Tibial artery (tissue), 4 donors: ENCODE results near the gene PDE3B.
"Not testable (repeated sequence)": the region's sequence is repeated elsewhere in the genome, so short reads cannot be mapped to it uniquely, and the experiment has no call there.

Experiments used
- DNase-seq, 2 donors: peaks; one replicate each; pipeline ENCODE4 v3.0.0-alpha.2; 2019
- H3K27ac ChIP-seq, 2 donors: fragments of 200-600 bp; sonication (generic) in 1 of 2; 1 replicate in 1 of 2; 2 replicates in 1 of 2; pipeline ENCODE4 v1.5.1; 2018 to 2019; ENCODE audit warnings: mild to moderate bottlenecking in 1 of 2
- H3K27me3 ChIP-seq, 2 donors: fragments of 200-600 bp; sonication (generic) in 1 of 2; one replicate each; pipeline versions ENCODE4 v1.5.1 to v1.6.0; 2016 to 2019
- H3K36me3 ChIP-seq, 3 donors: fragments of 200-600 bp; sonication (generic) in 2 of 3; one replicate each; pipeline ENCODE4 v1.5.1; 2016 to 2019; ENCODE audit warnings: mild to moderate bottlenecking in 2 of 3
- H3K4me1 ChIP-seq, 4 donors: fragments of 200-600 bp; sonication (generic) in 2 of 4; 1 replicate in 3 of 4; 2 replicates in 1 of 4; pipeline ENCODE4 v1.5.1; 2016 to 2019
- H3K4me3 ChIP-seq, 2 donors: fragments of 200-600 bp; sonication (generic) in 1 of 2; 1 replicate in 1 of 2; 2 replicates in 1 of 2; pipeline ENCODE4 v1.5.1; 2018 to 2019; ENCODE audit warnings: mild to moderate bottlenecking in 2 of 2
- H3K9me3 ChIP-seq, 3 donors: fragments of 200-600 bp; sonication (generic) in 1 of 3; one replicate each; pipeline ENCODE4 v1.5.1; 2016 to 2019
- CTCF ChIP-seq, 2 experiments: fragments of 200-600 bp in 1 of 2; fragments of 450-650 bp in 1 of 2; IDR thresholded peaks; one replicate each; pipeline ENCODE4 v1.5.1; 2017 to 2019; ENCODE audit warnings: antibody characterized with exemption in 2 of 2, mild to moderate bottlenecking in 1 of 2, moderate library complexity in 1 of 2
- intact Hi-C: fragments of 100-400 bp; cut with DNase I; formaldehyde crosslinking; loops from one replicate; pipeline ENCODE4 v1.15.0; 2023; ENCODE audit warnings: low total_unique reads

PDE3B gene

DNA sequence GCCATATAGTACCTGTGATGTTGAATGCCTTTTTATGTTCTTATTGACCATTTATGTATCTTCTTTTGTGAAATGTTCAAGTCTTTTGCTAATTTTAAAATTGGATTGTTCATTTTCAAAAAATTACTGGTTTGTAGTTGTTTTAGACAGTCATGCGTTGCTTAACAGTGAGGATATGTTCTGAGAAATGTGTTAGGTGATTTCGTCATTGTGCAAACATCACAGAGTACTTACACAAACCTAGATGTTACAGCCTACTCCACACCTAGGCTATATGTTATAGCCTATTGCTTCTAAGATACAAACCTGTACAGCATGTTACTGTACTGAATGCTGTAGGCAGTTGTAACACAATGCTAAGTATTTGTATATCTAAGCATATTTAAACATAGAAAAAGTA, 32.5 kb downstream of the PDE3B start:
- H3K4me1 ChIP-seq, result no peaks in the 10 kb centered on the region
- H3K4me3 ChIP-seq, result no peak overlapping the region
- no peak for TF ChIP-seq CTCF (IDR thresholded peaks at IDR 0.05)
- no peaks in the 10 kb centered on the region for H3K27me3 ChIP-seq
- H3K36me3 ChIP-seq, result no peaks in the 10 kb centered on the region
- no peak for DNase-seq
- no peaks in the 10 kb centered on the region for H3K9me3 ChIP-seq
- H3K27ac ChIP-seq, result no peak overlapping the region
- intact Hi-C loops, result no loop called here

- Histone ChIP-seq H3K36me3 (no peaks in the 10 kb centered on the region), H3K9me3 (no peaks in the 10 kb centered on the region), H3K27me3 (no peaks in the 10 kb centered on the region), H3K4me3 (no peak overlapping the region), H3K4me1 (no peaks in the 10 kb centered on the region), H3K27ac (no peak overlapping the region)
- DNase-seq, result no peak
- no peak for TF ChIP-seq CTCF (IDR thresholded peaks at IDR 0.05)
- intact Hi-C loops, result no loop called here
These were observed 33.5 kb downstream of the PDE3B start for GRCh38 chr11:14677146-14677545.

- no peak for TF ChIP-seq CTCF (IDR thresholded peaks at IDR 0.05)
These were observed 34.7 kb downstream of the PDE3B start for GRCh38 chr11:14678350-14678749.

DNA sequence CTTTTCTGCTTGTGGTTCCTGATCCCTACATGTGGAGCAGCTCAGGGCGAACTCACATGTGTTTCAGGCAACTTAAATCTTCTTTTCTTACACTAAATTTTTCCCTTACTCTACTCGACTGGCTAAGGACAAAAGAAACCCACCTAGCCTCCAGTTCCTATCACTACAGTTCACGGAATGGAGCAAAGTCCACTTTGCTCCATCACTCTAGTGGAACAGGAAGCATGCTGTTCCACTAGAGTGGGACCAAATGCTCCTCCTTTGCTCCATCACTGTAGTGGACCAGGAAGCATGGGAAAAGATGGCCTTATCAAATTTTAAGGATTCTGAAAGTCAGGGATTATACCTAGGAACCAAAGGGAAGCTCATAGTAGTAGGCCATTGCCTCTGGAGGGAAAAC, 36.1 kb downstream of the PDE3B start:
- H3K27me3 ChIP-seq, result no peaks in the 10 kb centered on the region
- no peak for TF ChIP-seq CTCF (IDR thresholded peaks at IDR 0.05)
- DNase-seq, result no peak
- H3K4me3 ChIP-seq, result no peak overlapping the region
- no peaks in the 10 kb centered on the region for H3K4me1 ChIP-seq
- peaks cover 0 to 5% (median 0%) of the 10 kb centered on the region in 3 donors for H3K9me3 ChIP-seq
- intact Hi-C loops, result no loop called here
- no peak overlapping the region for H3K27ac ChIP-seq
- no peaks in the 10 kb centered on the region for H3K36me3 ChIP-seq

More at GRCh38 chr11:14678350-14678749, 34.7 kb downstream of the PDE3B start:
- Histone ChIP-seq H3K36me3 (no peaks in the 10 kb centered on the region), H3K4me3 (no peak overlapping the region), H3K27me3 (no peaks in the 10 kb centered on the region), H3K4me1 (no peaks in the 10 kb centered on the region), H3K9me3 (no peaks in the 10 kb centered on the region), H3K27ac (no peak overlapping the region)
- intact Hi-C loops, result no loop called here
- DNase-seq, result no peak

GRCh38 chr11:14684234-14684915, 40.8 kb downstream of the PDE3B start:
- H3K36me3 ChIP-seq, H3K9me3 ChIP-seq, intact Hi-C loops, H3K27ac ChIP-seq, H3K4me3 ChIP-seq, DNase-seq, H3K27me3 ChIP-seq, H3K4me1 ChIP-seq: not testable (repeated sequence)

DNA sequence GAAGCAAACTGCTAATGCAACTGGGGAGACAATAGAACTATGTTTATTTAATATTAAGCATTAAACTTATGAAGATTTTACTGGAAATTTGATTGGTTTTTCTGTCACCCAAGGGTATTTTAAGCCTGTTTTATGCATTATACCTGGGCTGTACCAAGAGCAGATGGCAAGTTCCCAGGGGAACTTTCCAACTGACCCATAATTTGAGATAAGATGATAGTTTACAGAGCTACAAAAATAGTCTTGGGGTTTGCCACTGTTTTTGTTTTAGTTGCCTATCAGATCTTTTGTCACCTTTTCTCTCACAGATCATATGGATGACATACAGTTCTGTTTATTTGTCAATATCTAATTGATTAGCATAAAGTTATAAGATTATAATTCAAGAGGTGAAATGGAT, 43.9 kb downstream of the PDE3B start:
- Histone ChIP-seq H3K27me3 (no peaks in the 10 kb centered on the region), H3K27ac (no peak overlapping the region), H3K4me1 (no peaks in the 10 kb centered on the region), H3K36me3 (no peaks in the 10 kb centered on the region), H3K4me3 (no peak overlapping the region), H3K9me3 (peaks cover 0 to 5% (median 0%) of the 10 kb centered on the region in 3 donors)
- no peak for TF ChIP-seq CTCF (IDR thresholded peaks at IDR 0.05)
- DNase-seq, result no peak
- intact Hi-C loops, result no loop called here
